CD8-positive, alpha-beta memory T cell (primary cell): ENCODE measurements around the gene SEPTIN5. TPM values are rescaled to one million over a fixed set of nuclear protein-coding genes. Genes with fewer than 3 reads are reported as not detected.
A peak's percentile ranks its signal among the peaks of the same experiment; 100 is the strongest.

ENCODE experiments used
- CTCF ChIA-PET: fragments of 350-600 bp; sonication (Branson Sonifier 250); formaldehyde crosslinking; loops from one replicate; lab custom pipeline; 2021; ENCODE audit warnings: antibody characterized with exemption; lab: Charles Lee
- POLR2A ChIA-PET: fragments of 350-600 bp; sonication (Branson Sonifier 250); formaldehyde crosslinking; loops from one replicate; lab custom pipeline; 2021; ENCODE audit warnings: antibody characterized with exemption; lab: Charles Lee
- DNase-seq, 5 donors: peaks; one replicate each; pipeline versions ENCODE4 v3.0.0 to v3.0.0-alpha.2; 2020 to 2022; ENCODE audit warnings: mixed read lengths in 1 of 5
- H3K27ac ChIP-seq: one replicate; pipeline ENCODE4 v1.7.0; 2013; ENCODE audit warnings: low read depth, mild to moderate bottlenecking, low read length, moderate library complexity
- H3K27me3 ChIP-seq: 2 replicates; pipeline ENCODE4 v1.7.0; 2013; ENCODE audit warnings: low read length, mild to moderate bottlenecking; ENCODE audit not compliant: insufficient read depth, poor library complexity, severe bottlenecking
- H3K36me3 ChIP-seq: 2 replicates; pipeline ENCODE4 v1.7.0; 2013; ENCODE audit warnings: mild to moderate bottlenecking, low read length, moderate library complexity; ENCODE audit not compliant: insufficient read depth
- H3K4me1 ChIP-seq: 2 replicates; pipeline ENCODE4 v1.7.0; 2013; ENCODE audit warnings: mild to moderate bottlenecking, low read length, moderate library complexity; ENCODE audit not compliant: insufficient read depth
- H3K4me3 ChIP-seq: 2 replicates; pipeline ENCODE4 v1.7.0; 2013; ENCODE audit warnings: mild to moderate bottlenecking, low read length
- H3K9me3 ChIP-seq: 2 replicates; pipeline ENCODE4 v1.7.0; 2013; ENCODE audit warnings: mild to moderate bottlenecking, low read length
- H3K27ac Mint-ChIP-seq, 8 donors: one replicate each; pipeline ENCODE4 v1.8.0; 2020 to 2021; ENCODE audit warnings: mixed read lengths in 8 of 8, mild to moderate bottlenecking in 6 of 8, inconsistent platforms in 3 of 8, moderate library complexity in 3 of 8
- H3K27me3 Mint-ChIP-seq, 2 donors: one replicate each; pipeline ENCODE4 v1.8.0; 2020 to 2021; ENCODE audit warnings: mixed read lengths in 2 of 2, mild to moderate bottlenecking in 1 of 2, moderate library complexity in 1 of 2
- H3K36me3 Mint-ChIP-seq, 3 donors: one replicate each; pipeline ENCODE4 v1.8.0; 2020 to 2021; ENCODE audit warnings: mixed read lengths in 3 of 3, inconsistent platforms in 1 of 3, mild to moderate bottlenecking in 1 of 3
- H3K4me1 Mint-ChIP-seq, 3 donors: one replicate each; pipeline ENCODE4 v1.8.0; 2020 to 2021; ENCODE audit warnings: mixed read lengths in 3 of 3, inconsistent platforms in 1 of 3, mild to moderate bottlenecking in 1 of 3
- H3K4me3 Mint-ChIP-seq, 7 donors: one replicate each; pipeline ENCODE4 v1.8.0; 2020 to 2021; ENCODE audit warnings: mixed read lengths in 7 of 7, mild to moderate bottlenecking in 6 of 7, moderate library complexity in 4 of 7, inconsistent platforms in 2 of 7
- H3K9me3 Mint-ChIP-seq, 5 donors: one replicate each; pipeline ENCODE4 v1.8.0; 2020 to 2022; ENCODE audit warnings: mixed read lengths in 5 of 5, mild to moderate bottlenecking in 3 of 5, moderate library complexity in 2 of 5, inconsistent platforms in 1 of 5
- polyA plus RNA-seq: library from polyadenylated mRNA; unstranded; fragments of 300-500 nt; fragmentation: Illumina TruSeq; gene quantifications from one replicate; pipeline ENCODE4 v1.2.3, GENCODE V29; 2021
- total RNA-seq, 2 experiments: library from RNA; stranded (reverse); gene quantifications; one replicate each; pipeline ENCODE4 v1.2.3, GENCODE V29; 2021

SEPTIN5 gene
- total and polyA plus RNA-seq, 3 experiments from 2014 or later: 0.20 to 0.38 TPM; not detected in 1

DNA sequence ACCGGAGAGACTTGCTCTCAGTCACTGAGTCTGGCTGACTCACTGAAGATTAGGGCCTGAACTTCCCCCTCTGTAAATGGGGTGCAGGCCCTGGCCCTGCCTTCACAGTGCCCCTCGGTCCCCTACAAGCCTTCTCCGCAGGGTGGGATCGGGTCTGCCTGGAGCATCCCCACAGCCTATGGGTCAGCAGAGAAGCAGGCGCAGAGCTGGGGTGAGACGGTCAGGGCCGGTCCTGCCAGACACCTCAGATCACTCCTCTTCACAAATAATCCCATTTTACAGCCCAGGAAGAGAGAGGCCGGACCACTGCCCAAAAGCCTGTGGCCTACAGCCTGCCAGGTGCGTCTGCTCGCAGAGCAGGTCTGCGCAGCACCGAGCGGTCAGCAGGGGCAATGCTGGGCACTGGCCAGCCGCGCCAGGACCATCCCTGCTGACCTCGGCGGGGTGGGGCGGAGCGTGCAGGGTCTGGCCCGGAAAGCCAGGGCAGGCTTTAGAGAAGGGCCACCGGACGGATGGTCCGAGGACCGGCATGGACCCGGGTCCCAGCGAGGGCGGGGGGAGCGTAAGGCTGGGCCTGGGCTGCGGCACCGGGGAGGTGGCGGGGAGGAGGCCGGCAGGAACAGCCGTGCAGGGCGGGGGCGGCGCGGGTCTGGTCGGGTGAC lies 522 bp upstream of the SEPTIN5 start:
- POLR2A ChIA-PET: no interaction called here
- no peak overlapping the region for H3K4me3 ChIP-seq
- H3K36me3 Mint-ChIP-seq: no peaks in the 10 kb centered on the region

GRCh38 chr22:19715188-19715930 lies 1.1 kb downstream of the SEPTIN5 start:
- Histone ChIP-seq H3K27me3 (peaks cover 17% of the 10 kb centered on the region), H3K9me3 (no peaks in the 10 kb centered on the region), H3K36me3 (peaks cover 7% of the 10 kb centered on the region), H3K27ac (no peak overlapping the region), H3K4me3 (peak overlapping the region; percentile 9), H3K4me1 (peaks cover 20% of the 10 kb centered on the region)
- no peak overlapping the region for H3K27ac Mint-ChIP-seq
- DNase-seq: no peak
- ChIA-PET POLR2A (no interaction called here), CTCF (no interaction called here)
- H3K4me3 Mint-ChIP-seq: peak overlapping the region in 5 of 7 donors; percentile 36 to 57 (median 48)
- peaks cover 17 to 35% of the 10 kb centered on the region in 2 donors for H3K27me3 Mint-ChIP-seq
- H3K36me3 Mint-ChIP-seq: no peaks in the 10 kb centered on the region
- peaks cover 0 to 15% (median 7%) of the 10 kb centered on the region in 3 donors for H3K4me1 Mint-ChIP-seq
- H3K9me3 Mint-ChIP-seq: no peaks in the 10 kb centered on the region

More for the DNA sequence above, 522 bp upstream of the SEPTIN5 start:
- Mint-ChIP-seq H3K27me3 (peaks cover 14 to 23% of the 10 kb centered on the region in 2 donors), H3K27ac (no peak overlapping the region), H3K9me3 (no peaks in the 10 kb centered on the region), H3K4me1 (peaks cover 0 to 11% (median 4%) of the 10 kb centered on the region in 3 donors), H3K4me3 (peak overlapping the region; percentile 20 to 81 (median 66))
- DNase-seq: no peak
- no peaks in the 10 kb centered on the region for H3K36me3 ChIP-seq
- CTCF ChIA-PET: no interaction called here
- peaks cover 17% of the 10 kb centered on the region for H3K27me3 ChIP-seq
- no peak overlapping the region for H3K27ac ChIP-seq
- no peaks in the 10 kb centered on the region for H3K9me3 ChIP-seq
- H3K4me1 ChIP-seq: peaks cover 13% of the 10 kb centered on the region

DNA sequence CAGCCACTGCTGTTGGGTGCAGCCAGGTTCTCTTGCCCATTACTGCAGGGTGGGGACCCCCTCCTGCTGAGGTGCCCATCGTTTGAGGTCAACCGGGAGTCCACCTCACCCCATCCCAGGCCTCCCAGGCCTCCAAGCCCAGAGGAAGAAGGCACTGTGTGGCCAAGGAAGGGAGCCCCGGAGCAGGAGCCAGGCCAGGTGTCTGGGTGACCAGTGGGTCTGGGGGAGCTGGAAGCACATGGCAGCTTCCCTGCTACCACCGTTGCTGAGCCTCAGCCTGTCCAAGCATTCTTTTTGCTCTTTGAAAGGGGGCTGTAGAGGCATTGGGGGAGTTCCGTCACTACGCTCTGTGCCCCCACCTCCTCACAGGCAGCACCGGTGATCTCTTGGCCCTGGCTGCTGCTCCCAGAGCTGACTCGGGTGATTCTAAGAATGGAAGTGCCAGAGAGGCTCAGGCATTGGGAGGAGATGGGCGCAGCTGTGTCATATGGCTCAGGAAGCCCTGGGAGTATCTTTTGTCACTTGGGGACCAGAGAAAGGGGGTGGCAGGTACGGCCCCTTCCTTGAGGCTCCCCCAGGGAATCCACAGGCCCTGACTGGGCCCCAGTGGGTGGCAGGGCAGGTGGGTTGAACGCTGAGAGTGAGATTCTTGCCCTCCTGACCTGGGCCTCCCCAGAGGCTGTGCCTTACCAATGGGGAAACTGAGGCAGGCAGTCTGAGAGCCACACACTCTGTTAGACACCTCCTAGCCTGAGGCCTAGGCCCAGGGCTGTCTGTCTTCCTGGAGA lies 1.9 kb downstream of the SEPTIN5 start:
- H3K4me1 Mint-ChIP-seq: peaks cover 0 to 15% (median 7%) of the 10 kb centered on the region in 3 donors
- H3K9me3 Mint-ChIP-seq: no peaks in the 10 kb centered on the region
- H3K36me3 ChIP-seq: peaks cover 7% of the 10 kb centered on the region
- CTCF ChIA-PET: interaction anchor here (1.5 kb wide), 1 partner anchor 14 kb away, joined by 4 read pairs; no protein-coding TSS in a partner anchor
- DNase-seq: no peak
- H3K27me3 Mint-ChIP-seq: peaks cover 23 to 44% of the 10 kb centered on the region in 2 donors
- POLR2A ChIA-PET: no interaction called here
- H3K4me3 Mint-ChIP-seq: peak overlapping the region in 2 of 7 donors; percentile 19 to 84
- H3K27ac Mint-ChIP-seq: no peak overlapping the region
- H3K9me3 ChIP-seq: no peaks in the 10 kb centered on the region
- H3K4me1 ChIP-seq: peaks cover 20% of the 10 kb centered on the region
- peaks cover 17% of the 10 kb centered on the region for H3K27me3 ChIP-seq
- no peak overlapping the region for H3K27ac ChIP-seq
- H3K4me3 ChIP-seq: no peak overlapping the region
- no peaks in the 10 kb centered on the region for H3K36me3 Mint-ChIP-seq

- Mint-ChIP-seq H3K27me3 (peaks cover 23 to 50% of the 10 kb centered on the region in 2 donors), H3K4me3 (peak overlapping the region in 2 of 7 donors; percentile 41 to 84), H3K36me3 (no peaks in the 10 kb centered on the region), H3K9me3 (no peaks in the 10 kb centered on the region), H3K27ac (no peak overlapping the region), H3K4me1 (peaks cover 0 to 15% (median 7%) of the 10 kb centered on the region in 3 donors)
- Histone ChIP-seq H3K4me3 (no peak overlapping the region), H3K4me1 (peaks cover 20% of the 10 kb centered on the region), H3K27ac (no peak overlapping the region), H3K27me3 (peaks cover 17% of the 10 kb centered on the region), H3K36me3 (peaks cover 7% of the 10 kb centered on the region), H3K9me3 (no peaks in the 10 kb centered on the region)
- CTCF ChIA-PET: interaction anchor here (1.5 kb wide), 1 partner anchor 14 kb away, joined by 4 read pairs; no protein-coding TSS in a partner anchor
- no peak for DNase-seq
- POLR2A ChIA-PET: no interaction called here
These were observed 2.5 kb downstream of the SEPTIN5 start for GRCh38 chr22:19716829-19717105.

- peaks cover 20% of the 10 kb centered on the region for H3K4me1 ChIP-seq
- Mint-ChIP-seq H3K27ac (no peak overlapping the region), H3K27me3 (peaks cover 23 to 48% of the 10 kb centered on the region in 2 donors), H3K4me3 (peak overlapping the region in 2 of 7 donors; percentile 83 to 92), H3K36me3 (no peaks in the 10 kb centered on the region), H3K9me3 (no peaks in the 10 kb centered on the region), H3K4me1 (peaks cover 0 to 15% (median 7%) of the 10 kb centered on the region in 3 donors)
- POLR2A ChIA-PET: no interaction called here
- H3K36me3 ChIP-seq: peaks cover 7% of the 10 kb centered on the region
- H3K27me3 ChIP-seq: peaks cover 17% of the 10 kb centered on the region
- no peaks in the 10 kb centered on the region for H3K9me3 ChIP-seq
- CTCF ChIA-PET: interaction anchor here (1.5 kb wide), 1 partner anchor 13 kb away, joined by 4 read pairs; no protein-coding TSS in a partner anchor
- no peak overlapping the region for H3K27ac ChIP-seq
- DNase-seq: no peak
- H3K4me3 ChIP-seq: no peak overlapping the region
These were observed 2.9 kb downstream of the SEPTIN5 start for GRCh38 chr22:19717181-19717580.

DNA sequence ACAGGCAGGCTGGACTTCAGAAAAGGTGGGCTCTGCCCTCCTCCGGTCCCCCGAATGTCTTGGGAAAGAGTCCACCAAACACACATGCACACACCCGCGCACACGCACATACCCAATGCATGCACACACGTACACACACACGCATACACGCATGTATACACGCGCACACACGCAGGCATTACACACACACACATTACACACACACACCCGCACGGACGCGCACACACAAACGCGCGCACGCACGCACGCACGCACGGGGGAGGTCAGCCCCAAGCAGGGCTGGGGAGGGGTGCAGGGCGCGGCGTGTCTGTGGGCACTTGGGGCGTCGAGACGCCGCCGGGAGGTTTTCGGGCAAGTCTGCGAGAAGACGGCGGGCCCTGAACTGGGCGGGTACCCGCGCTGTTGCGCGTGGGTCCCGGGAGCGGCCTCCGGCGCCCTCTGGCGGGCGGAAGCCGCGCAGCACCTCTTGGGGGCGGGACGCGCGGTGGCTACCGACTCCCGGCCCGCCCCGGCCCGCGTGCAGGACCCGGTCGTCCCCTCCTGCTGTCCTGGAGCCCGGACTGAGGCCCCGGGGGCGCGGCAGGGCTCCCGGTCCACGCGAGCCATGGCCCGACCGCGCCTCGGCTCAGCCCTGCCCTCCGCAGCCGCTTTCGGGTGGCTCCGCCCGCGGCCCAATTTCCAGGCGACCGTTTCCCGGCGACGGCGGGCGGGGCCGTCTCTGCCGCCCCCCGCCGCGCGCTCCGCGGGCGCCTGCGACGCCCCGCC lies 3.6 kb downstream of the SEPTIN5 start:
- Histone ChIP-seq H3K4me3 (peak overlapping the region; percentile 51), H3K9me3 (no peaks in the 10 kb centered on the region), H3K36me3 (peaks cover 7% of the 10 kb centered on the region), H3K27ac (peak overlapping the region; percentile 72), H3K27me3 (peaks cover 17% of the 10 kb centered on the region), H3K4me1 (peaks cover 23% of the 10 kb centered on the region)
- Mint-ChIP-seq H3K9me3 (no peaks in the 10 kb centered on the region), H3K36me3 (no peaks in the 10 kb centered on the region), H3K4me3 (peak overlapping the region; percentile 44 to 92 (median 76)), H3K27me3 (peaks cover 23 to 47% of the 10 kb centered on the region in 2 donors), H3K4me1 (peaks cover 0 to 15% (median 9%) of the 10 kb centered on the region in 3 donors), H3K27ac (peak overlapping the region in 2 of 8 donors; percentile 49 to 50)
- ChIA-PET POLR2A (no interaction called here), CTCF (interaction anchor here (1.5 kb wide), 1 partner anchor 12 kb away, joined by 4 read pairs; no protein-coding TSS in a partner anchor)
- peak; percentile 71 to 85 (median 76) for DNase-seq

DNA sequence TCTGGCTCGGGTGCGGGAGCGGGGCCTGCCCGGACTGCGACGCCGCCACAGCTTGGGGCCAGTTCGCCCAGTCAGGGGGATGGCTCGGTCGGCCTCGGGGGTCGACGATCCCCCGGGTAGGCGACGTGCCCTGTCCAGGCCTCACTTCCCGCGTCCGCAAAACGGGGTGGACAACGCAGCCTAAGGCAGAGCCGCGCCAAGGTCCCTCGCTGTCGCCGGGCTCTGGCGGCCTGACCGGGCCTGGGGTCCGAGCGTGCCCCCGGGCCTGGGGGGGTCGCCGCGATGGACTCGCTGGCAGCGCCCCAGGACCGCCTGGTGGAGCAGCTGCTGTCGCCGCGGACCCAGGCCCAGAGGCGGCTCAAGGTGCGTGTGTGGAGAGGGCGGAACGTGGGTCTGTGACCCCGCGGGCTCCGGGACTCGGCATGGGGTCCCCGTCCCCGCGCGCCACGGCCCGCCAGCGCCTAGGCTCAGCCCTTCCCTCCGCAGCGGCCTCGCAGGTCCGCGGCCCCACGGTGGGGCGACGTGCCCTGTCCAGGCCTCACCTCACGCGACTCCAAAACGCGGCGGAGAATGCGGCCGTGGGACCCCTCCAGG lies 4.2 kb downstream of the SEPTIN5 start:
- POLR2A ChIA-PET: no interaction called here
- H3K36me3 ChIP-seq: peaks cover 7% of the 10 kb centered on the region
- no peaks in the 10 kb centered on the region for H3K9me3 ChIP-seq
- Mint-ChIP-seq H3K9me3 (no peaks in the 10 kb centered on the region), H3K27ac (no peak overlapping the region), H3K4me1 (peaks cover 4 to 21% (median 12%) of the 10 kb centered on the region in 3 donors), H3K27me3 (peaks cover 17 to 44% of the 10 kb centered on the region in 2 donors), H3K36me3 (no peaks in the 10 kb centered on the region), H3K4me3 (no peak overlapping the region)
- H3K4me1 ChIP-seq: peaks cover 27% of the 10 kb centered on the region
- H3K27ac ChIP-seq: peak overlapping the region; percentile 72
- DNase-seq: no peak
- peaks cover 11% of the 10 kb centered on the region for H3K27me3 ChIP-seq
- CTCF ChIA-PET: no interaction called here
- peak overlapping the region; percentile 51 for H3K4me3 ChIP-seq
